NCI-H524 treated with DMSO at 0.1 percent for 48 hours (cell line): ENCODE results near the gene LASP1NB.
"Not testable (repeated sequence)": the region's sequence is repeated elsewhere in the genome, so short reads cannot be mapped to it uniquely, and the experiment has no call there.

Experiments
- DNase-seq: peaks from one replicate; lab custom pipeline; 2025; lab: John Stamatoyannopoulos, UW

LASP1NB gene

DNA sequence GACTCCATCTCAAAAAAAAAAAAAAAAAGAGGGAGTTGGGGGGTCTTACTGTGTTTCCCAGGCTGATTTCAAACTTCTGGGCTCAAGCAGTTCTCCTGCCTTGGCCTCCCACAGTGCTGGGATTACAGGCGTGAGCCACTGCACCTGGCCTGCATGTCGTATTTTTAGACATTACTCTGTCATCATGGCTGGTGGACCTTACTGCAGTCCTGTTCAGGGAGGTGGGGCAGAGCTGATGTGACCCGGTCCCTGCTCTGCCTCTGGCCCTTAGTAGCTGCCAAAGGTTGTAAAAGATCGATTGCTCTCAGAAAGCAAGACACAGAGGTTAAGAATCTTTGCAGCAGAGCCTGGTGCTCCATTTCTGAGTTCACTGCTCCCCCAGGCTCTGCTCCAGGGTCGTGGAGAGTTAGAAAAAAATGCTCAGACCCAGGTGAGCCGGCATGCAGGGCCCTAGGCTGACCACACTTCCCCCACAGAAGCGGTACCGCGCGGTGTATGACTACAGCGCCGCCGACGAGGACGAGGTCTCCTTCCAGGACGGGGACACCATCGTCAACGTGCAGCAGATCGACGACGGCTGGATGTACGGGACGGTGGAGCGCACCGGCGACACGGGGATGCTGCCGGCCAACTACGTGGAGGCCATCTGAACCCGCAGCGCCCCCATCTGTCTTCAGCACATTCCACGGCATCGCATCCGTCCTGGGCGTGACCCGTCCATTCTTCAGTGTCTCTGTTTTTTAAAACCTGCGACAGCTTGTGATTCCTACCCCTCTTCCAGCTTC, 7.1 kb upstream of the LASP1NB start:
- DNase-seq, result no peak

DNA sequence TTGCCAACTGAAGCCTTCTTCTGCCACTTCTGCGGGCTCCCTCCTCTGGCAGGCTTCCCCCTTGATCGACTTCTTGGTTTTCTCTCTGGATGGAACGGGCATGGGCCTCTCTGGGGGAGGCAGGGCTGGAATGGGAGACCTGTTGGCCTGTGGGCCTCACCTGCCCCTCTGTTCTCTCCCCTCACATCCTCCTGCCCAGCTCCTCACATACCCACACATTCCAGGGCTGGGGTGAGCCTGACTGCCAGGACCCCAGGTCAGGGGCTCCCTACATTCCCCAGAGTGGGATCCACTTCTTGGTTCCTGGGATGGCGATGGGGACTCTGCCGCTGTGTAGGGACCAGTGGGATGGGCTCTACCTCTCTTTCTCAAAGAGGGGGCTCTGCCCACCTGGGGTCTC, 6.5 kb upstream of the LASP1NB start:
- DNase-seq, result no peak

DNA sequence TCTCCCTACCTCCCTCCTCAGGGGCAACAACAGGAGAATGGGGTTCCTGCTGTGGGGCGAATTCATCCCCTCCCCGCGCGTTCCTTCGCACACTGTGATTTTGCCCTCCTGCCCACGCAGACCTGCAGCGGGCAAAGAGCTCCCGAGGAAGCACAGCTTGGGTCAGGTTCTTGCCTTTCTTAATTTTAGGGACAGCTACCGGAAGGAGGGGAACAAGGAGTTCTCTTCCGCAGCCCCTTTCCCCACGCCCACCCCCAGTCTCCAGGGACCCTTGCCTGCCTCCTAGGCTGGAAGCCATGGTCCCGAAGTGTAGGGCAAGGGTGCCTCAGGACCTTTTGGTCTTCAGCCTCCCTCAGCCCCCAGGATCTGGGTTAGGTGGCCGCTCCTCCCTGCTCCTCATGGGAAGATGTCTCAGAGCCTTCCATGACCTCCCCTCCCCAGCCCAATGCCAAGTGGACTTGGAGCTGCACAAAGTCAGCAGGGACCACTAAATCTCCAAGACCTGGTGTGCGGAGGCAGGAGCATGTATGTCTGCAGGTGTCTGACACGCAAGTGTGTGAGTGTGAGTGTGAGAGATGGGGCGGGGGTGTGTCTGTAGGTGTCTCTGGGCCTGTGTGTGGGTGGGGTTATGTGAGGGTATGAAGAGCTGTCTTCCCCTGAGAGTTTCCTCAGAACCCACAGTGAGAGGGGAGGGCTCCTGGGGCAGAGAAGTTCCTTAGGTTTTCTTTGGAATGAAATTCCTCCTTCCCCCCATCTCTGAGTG, 5.9 kb upstream of the LASP1NB start:
- DNase-seq, result no peak

DNA sequence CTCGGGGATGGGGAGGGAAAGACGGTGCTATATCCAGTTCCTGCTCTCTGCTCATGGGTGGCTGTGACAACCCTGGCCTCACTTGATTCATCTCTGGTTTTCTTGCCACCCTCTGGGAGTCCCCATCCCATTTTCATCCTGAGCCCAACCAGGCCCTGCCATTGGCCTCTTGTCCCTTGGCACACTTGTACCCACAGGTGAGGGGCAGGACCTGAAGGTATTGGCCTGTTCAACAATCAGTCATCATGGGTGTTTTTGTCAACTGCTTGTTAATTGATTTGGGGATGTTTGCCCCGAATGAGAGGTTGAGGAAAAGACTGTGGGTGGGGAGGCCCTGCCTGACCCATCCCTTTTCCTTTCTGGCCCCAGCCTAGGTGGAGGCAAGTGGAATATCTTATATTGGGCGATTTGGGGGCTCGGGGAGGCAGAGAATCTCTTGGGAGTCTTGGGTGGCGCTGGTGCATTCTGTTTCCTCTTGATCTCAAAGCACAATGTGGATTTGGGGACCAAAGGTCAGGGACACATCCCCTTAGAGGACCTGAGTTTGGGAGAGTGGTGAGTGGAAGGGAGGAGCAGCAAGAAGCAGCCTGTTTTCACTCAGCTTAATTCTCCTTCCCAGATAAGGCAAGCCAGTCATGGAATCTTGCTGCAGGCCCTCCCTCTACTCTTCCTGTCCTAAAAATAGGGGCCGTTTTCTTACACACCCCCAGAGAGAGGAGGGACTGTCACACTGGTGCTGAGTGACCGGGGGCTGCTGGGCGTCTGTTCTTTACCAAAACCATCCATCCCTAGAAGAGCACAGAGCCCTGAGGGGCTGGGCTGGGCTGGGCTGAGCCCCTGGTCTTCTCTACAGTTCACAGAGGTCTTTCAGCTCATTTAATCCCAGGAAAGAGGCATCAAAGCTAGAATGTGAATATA, 4.8 kb upstream of the LASP1NB start:
- no peak for DNase-seq

DNA sequence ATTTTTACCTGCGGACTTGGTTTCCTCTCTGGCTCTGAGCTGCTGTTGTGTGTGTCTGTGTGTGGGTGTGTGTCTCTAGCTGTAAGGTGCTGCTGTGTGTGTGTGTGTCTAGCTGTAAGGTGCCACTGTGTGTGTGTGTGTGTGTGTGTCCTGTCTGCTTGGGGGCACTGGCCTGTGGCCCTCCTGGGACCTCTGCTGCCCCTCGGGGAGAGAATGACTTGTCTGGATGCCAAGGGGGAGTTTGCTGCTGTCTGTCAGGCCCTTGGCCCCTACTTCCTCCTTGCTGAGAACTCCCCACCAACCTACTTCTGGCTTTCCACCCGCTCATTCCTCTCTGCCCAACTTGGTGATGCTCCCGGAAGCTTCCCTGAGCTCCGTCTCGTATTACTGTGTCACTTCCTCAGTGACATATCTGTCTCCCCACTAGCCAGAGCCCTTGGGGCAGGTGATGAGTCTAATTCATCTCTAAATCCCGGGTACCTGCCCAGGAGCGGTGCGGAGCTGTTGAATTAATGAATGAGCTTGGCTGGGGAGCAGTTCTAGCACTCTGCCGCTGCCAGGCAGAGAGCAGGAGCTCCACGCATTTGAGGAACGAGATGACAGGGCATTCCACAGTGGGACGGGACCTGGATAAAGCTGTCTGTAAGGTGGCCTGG, 3.5 kb upstream of the LASP1NB start:
- DNase-seq, result no peak

DNA sequence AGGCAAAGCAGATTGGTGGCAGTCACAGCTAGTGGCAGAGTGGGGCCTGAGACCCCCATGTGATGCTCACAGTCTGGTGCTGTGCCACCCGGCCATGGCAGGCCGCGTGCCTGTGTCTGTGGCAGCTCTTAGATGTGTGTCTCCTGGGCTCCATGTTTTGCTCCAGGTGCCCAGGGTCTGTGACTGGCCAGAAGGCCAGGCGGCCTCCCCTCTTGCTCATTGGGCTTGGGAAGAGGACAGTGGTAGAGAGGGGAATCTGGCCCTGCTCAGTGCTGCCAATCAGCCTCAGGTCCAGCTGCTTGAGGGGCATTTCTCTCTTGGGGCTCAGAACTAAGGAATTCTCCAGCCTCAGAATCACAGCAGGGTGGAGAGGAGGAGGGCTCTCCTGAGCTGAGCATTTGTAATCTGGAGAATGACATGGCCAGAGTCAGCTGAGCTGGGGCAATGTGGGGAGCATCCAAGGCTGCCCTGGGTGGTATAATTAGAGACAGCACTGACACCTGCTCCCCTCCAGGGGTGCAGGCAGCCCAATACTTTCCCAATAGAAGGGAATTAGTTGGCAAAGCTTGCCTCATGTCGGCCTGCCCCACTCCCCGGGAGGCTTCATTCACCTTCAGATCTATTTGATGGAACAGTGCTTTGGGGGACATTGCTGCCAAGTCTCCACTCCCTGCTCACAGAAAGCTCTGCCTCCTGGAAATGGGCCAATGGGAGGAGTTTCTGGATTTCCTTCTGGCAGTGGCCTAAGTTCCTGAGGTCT, 2.7 kb upstream of the LASP1NB start:
- no peak for DNase-seq

DNA sequence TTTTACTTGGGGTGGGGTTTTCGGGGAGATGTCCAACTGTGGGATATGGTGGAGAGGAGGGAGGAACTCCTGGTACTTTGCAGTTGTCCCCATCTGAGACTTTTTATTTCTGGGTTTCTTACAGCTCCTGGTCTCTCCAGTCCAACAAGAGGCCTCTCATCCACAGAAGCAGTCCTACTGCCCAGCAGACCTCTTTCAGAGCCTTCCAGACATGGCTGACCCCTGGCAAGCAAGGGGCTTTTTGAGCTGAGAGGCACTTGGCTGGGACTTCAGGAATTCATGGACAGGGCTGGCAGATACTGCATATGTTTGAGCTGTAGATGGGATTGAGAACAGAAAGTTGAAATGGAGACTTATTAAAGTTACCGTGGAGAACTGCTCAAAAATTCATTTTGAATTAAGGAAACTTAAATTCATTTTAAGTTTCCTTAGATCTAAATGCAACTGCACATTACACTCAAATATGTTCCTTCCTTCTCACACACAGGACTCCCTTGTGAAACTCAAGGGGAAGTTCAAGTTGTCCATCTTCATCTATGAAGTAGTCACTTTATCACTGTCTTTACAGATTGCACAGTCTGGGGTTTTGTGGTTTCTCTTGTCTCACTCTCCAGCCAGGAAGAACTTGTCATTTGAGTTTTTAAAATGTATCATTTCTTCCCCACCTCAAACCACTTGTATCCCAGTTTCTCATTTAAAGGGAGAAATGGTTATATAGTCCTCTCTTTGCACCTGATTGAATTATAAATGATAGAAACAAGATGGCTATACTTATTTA, 1.1 kb downstream of the LASP1NB start:
- no peak for DNase-seq

DNA sequence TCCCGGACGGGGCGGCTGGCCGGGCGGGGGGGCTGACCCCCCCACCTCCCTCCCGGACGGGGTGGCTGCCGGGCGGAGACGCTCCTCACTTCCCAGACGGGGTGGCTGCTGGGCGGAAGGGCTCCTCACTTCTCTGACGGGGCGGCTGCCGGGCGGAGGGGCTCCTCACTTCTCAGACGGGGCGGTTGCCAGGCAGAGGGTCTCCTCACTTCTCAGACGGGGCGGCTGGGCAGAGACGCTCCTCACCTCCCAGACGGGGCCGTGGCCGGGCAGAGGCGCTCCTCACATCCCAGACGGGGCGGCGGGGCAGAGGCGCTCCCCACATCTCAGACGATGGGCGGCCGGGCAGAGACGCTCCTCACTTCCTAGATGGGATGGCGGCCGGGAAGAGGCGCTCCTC, 5.4 kb downstream of the LASP1NB start:
- DNase-seq, result not testable (repeated sequence)

DNA sequence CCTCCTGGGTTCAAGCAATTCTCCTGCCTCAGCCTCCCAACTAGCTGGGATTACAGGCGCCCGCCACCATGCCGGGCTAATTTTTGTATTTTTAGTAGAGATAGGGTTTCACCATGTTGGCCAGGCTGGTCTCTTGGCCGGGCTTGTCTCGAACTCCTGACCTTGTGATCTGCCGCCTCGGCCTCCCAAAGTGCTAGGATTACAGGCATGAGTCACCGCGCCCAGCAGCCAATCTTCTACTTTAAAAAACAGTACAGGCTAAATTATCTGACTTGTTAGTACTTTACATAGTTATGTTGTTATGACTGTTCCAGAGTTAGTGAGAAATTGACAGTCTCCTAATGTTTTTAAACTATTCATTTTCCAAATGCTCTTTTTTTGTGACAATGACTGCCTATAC, 8.5 kb downstream of the LASP1NB start:
- DNase-seq, result not testable (repeated sequence)

DNA sequence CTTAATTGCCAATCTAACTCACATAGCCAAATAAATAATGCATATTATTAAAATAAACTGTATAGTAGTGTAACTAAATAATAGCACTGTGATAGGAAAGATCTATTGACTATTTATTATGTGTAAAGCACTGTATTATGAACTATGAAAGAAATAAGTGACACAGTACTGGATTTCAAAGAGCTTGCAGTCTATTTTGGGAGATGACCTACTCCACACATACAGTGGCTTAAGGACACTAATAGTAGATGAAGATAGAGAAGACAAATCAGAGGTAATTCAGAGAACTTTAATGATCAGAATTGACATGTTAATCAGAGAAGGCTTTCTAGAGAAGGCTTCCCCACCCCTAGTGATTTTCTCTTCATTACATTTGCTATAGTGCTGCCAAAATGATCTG, 14.6 kb downstream of the LASP1NB start:
- no peak for DNase-seq

DNA sequence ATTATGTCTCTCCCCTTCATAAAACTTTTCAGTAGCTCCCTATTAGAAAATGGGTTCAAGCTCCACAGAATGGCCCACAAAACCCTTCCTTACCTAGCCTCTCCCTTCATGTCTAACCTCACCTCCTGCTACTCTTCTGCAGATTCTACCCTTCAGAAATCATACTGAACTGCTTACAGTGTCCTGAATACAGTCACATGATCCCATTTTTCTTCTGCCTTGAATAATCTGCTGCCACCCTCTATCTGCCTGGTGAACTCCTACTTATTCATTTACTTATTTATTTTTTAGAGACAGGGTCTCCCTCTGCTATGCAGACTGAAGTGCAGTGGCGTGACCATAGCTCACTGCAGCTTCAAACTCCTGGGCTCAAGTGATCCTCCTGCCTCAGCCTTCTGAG, 15.0 kb downstream of the LASP1NB start:
- no peak for DNase-seq

DNA sequence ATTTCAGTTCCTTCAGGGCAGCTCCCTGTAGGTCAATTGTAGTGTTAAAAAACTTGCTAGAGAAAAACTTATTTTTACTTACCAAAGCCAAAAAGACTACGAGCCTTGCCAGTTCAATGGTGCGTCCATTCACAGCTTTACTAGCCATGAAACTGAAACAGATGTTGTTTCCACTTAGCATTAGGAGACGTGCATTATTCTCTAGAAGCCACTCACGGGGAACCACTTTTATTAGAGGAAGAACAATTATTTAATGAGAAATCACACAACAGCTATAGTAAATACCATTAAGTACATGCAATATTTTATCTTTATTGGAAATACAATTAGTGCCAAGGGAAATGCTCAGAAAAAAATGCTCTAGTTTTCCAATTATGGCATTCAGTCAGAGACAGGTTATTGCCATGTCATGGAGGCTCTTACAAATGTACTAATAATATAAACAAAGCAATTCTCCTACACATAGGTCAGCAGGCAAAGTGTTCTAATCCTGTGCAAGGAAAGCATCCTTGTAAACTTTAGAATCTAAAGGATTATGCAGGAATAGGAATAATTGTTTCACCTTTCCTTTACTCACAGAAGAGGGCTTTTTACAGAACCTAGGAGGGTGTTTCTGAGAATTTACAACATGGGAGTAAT, 17.4 kb downstream of the LASP1NB start:
- DNase-seq, result peak; percentile 60

DNA sequence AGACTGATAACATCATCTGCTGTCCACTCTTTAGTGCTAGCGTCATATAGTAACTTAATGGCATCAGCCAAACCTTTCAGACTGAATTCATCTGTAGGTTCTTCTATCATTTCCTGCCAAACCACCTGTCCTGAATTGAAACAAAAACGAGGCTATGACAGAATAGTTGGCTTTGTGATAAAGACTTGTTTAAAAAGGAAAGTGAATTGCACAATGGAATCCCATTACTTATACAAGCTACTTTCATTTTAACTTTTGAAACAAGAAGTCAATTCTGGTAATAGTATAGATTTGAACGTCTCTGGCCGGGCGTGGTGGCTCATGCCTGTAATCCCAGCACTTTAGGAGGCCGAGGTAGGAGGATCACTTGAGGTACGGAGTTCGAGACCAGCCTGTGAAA, 18.2 kb downstream of the LASP1NB start:
- DNase-seq, result no peak

DNA sequence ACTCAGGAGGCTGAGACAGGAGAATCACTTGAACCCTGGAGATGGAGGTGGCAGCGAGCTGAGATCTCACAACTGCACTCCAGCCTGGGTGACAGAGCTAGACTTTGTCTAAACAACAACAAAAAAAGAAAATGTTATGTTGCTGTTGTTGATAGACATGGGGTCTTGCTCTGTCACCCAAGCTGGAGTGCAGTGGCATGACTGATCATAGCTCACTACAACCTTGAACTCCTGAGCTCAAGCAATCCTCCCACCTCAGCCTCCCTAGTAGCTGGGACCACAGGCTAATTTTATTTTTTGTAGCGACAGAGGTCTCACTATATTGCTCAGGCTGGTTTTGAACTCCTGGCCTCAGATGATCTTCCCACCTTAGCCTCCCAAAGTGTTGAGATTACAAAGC, 21.8 kb downstream of the LASP1NB start:
- no peak for DNase-seq

DNA sequence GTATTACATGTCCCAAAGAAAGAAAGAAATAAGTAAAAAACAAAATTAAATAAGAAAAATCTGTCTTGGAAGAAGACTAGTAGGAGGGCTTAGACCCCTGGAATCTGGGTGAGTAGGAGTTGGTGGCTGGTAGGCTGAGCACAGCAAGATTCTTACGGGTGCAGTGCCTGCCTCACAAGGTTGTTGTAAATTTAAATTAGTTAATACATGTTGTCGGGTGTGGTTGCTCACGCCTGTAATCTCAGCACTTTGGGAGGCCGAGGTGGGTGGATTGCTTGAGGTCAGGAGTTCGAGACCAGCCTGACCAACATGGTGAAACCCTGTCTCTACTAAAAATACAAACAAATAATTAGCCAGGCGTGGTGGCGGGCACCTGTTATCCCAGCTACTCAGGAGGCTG, 28.4 kb downstream of the LASP1NB start:
- DNase-seq, result not testable (repeated sequence)

DNA sequence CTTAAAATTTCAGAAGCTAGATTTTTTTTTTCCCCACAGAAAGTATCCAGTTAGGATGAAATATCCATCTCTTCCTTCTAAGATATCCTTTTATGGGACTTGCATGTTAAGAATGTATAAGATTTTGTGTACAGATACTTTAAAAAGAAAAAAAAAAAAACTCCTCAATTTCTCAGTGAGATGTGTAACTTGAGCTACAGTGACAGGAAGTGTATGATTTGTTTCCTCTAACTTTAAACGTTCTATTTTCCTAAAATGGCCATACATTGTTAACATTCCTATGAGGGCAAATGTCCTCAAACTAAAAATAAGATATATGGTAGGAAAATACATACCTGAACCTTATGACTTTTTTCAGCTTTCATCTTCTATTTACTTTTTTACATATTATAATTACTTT, 32.9 kb downstream of the LASP1NB start:
- DNase-seq, result no peak

DNA sequence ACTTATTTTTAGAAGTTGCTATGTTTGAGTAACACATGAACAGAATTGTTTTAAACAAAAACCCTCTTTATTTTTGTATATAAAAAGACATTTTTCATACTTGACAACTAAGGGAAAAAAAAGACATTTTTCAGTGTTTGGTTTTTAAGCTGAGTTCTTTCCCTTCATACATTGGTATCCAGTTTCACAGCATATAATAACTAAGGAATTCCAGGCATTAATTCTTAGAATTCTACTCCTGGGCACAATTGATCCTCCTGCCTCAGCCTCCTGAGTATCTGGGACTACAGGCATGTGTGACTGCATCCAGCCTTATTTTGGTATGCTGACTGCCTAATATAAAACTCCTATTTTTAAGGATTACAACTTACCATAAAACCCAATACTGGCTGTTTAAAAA, 33.3 kb downstream of the LASP1NB start:
- DNase-seq, result no peak

DNA sequence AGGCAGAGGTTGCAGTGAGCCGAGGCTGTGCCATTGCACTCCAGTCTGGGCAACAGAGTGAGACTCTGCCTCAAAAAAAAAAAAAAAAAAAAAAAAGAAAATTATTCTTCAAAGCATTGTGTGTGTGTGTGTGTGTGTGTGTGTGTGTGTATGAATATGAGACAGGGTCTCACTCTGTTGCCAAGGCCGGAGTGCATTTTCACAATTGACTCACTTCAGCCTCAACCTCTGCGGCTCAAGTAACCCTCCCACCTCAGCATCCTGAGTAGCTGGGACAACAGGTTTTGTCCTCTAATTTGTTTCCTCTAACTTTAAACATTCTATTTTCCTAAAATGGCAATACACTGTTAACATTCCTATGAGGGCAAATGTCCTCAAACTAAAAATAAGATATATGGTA, 34.1 kb downstream of the LASP1NB start:
- DNase-seq, result no peak

DNA sequence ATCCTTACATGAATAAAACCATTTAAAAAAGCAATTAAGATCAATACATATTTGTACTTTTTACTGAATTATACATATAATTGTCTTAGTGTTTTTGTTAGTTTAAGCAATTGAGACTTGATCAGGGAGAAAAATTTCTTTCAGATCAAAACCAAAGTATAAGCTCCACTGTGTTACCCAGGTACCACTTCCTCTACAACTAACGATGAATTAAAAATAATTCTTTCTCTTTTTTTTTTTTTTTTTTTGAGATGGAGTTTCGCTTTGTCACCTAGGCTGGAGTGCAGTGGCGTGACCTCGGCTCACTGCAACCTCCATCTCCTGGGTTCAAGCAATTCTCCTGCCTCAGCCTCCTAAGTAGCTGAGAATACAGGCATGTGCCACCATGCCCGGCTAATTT, 35.0 kb downstream of the LASP1NB start:
- DNase-seq, result no peak

DNA sequence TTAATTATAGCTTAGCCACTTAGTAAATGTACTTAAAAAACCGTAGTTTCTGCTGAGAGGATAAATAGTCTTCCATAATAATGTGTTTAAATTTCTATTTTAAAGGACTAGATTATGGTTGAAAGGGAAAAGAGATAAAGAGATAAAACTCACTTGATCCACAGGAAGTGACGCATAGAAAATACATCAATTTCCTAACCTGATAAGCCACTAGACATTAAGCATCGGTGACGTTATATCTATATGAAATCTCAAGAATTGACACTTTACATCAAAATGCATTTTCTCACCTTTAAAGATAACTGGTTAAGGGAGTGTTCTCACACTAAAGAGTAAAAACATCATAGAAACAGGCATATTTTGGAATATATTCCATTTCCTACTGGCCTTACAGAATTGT, 36.0 kb downstream of the LASP1NB start:
- DNase-seq, result no peak
